H1 (cell line): ENCODE results near the gene ARL5A. TPM values are rescaled to one million over a fixed set of nuclear protein-coding genes. Genes with fewer than 3 reads are reported as not detected.

Experiments used
- CTCF ChIA-PET: fragments of 300-600 bp; sonication (Branson Sonifier 250); formaldehyde crosslinking; loops from one replicate; lab custom pipeline; 2021; ENCODE audit not compliant: partially characterized antibody; lab: Charles Lee
- POLR2A ChIA-PET: fragments of 300-600 bp; sonication (Branson Sonifier 250); formaldehyde crosslinking; loops from one replicate; lab custom pipeline; 2021; ENCODE audit warnings: inconsistent platforms; ENCODE audit not compliant: partially characterized antibody; lab: Charles Lee
- DNase-seq, 2 experiments: peaks; one replicate each; pipeline versions ENCODE4 v3.0.0 to v3.0.0-alpha.2; 2010 to 2022; ENCODE audit warnings: low spot score in 2 of 2, low read depth in 1 of 2, mixed read lengths in 1 of 2
- FAIRE-seq: peaks from 2 replicates; lab custom pipeline; 2011; peaks lifted over from hg19 to GRCh38; lab: Jason Lieb, UNC
- H2AFZ ChIP-seq: 2 replicates; pipeline ENCODE4 v1.8.1; 2012; ENCODE audit warnings: low read length, inconsistent platforms
- H2AK5ac ChIP-seq: 2 replicates; pipeline ENCODE4 v1.6.1; 2013; ENCODE audit warnings: low read depth, low read length
- H2BK120ac ChIP-seq: replicated peaks from 2 replicates; pipeline ENCODE3; 2013; ENCODE audit warnings: low read depth, low read length, inconsistent platforms
- H2BK12ac ChIP-seq: 2 replicates; pipeline ENCODE4 v1.6.1; 2013; ENCODE audit warnings: low read depth, low read length
- H2BK15ac ChIP-seq: 2 replicates; pipeline ENCODE4 v1.6.1; 2013; ENCODE audit warnings: low read length
- H2BK20ac ChIP-seq: 2 replicates; pipeline ENCODE4 v1.6.1; 2013; ENCODE audit warnings: low read length
- H2BK5ac ChIP-seq: 2 replicates; pipeline ENCODE4 v1.6.1; 2013; ENCODE audit warnings: low read depth, low read length
- H3K14ac ChIP-seq: 2 replicates; pipeline ENCODE4 v1.6.1; 2013; ENCODE audit warnings: inconsistent platforms; ENCODE audit not compliant: insufficient read length
- H3K18ac ChIP-seq: 2 replicates; pipeline ENCODE4 v1.6.1; 2013; ENCODE audit warnings: low read length; ENCODE audit errors: extremely low read depth
- H3K23ac ChIP-seq: 2 replicates; pipeline ENCODE4 v1.6.1; 2013; ENCODE audit warnings: inconsistent platforms; ENCODE audit not compliant: insufficient read length
- H3K23me2 ChIP-seq: 2 replicates; pipeline ENCODE4 v1.6.1; 2013; ENCODE audit warnings: low read depth, low read length
- H3K27ac ChIP-seq: 2 replicates; pipeline ENCODE4 v1.6.1; 2011; ENCODE audit warnings: low read depth, low read length, inconsistent platforms
- H3K27me3 ChIP-seq, 4 experiments: replicated peaks in 1 of 4; 1 replicate in 1 of 4; 2 replicates in 3 of 4; pipeline versions ENCODE4 v1.6.1 to v1.8.1; 2011 to 2013; ENCODE audit warnings: low read length in 3 of 4, mild to moderate bottlenecking in 3 of 4, inconsistent platforms in 2 of 4, mixed read lengths in 2 of 4, moderate library complexity in 1 of 4; ENCODE audit not compliant: control insufficient read depth in 3 of 4, insufficient read depth in 3 of 4; ENCODE audit errors: extremely low read depth in 1 of 4
- H3K36me3 ChIP-seq, 4 experiments: 2 replicates each; pipeline versions ENCODE4 v1.6.1 to v1.8.1; 2011 to 2013; ENCODE audit warnings: mild to moderate bottlenecking in 4 of 4, low read length in 3 of 4, moderate library complexity in 2 of 4, control low read depth in 1 of 4, inconsistent platforms in 1 of 4; ENCODE audit not compliant: insufficient read depth in 4 of 4, control insufficient read depth in 2 of 4
- H3K4ac ChIP-seq: replicated peaks from 2 replicates; pipeline ENCODE3; 2013; ENCODE audit warnings: low read length, low read depth, mixed read lengths, inconsistent platforms; ENCODE audit not compliant: insufficient read length
- H3K4me1 ChIP-seq, 4 experiments: replicated peaks in 1 of 4; 1 replicate in 1 of 4; 2 replicates in 3 of 4; pipeline versions ENCODE4 v1.6.1 to v1.8.1; 2011 to 2013; ENCODE audit warnings: low read length in 3 of 4, inconsistent platforms in 2 of 4, mixed read lengths in 1 of 4; ENCODE audit not compliant: insufficient read depth in 4 of 4, control insufficient read depth in 3 of 4
- H3K4me2 ChIP-seq, 2 experiments: 2 replicates each; pipeline versions ENCODE4 v1.6.1 to v1.8.1; 2011 to 2013; ENCODE audit warnings: low read depth in 2 of 2, low read length in 2 of 2, control low read depth in 1 of 2, inconsistent platforms in 1 of 2, mild to moderate bottlenecking in 1 of 2; ENCODE audit not compliant: insufficient read depth in 1 of 2
- H3K4me3 ChIP-seq, 4 experiments: fragments of 200-600, 300-600 bp in 1 of 4; sonication (generic), shearing (Covaris generic), sonication (Bioruptor Twin) in 1 of 4; 2 replicates each; pipeline versions ENCODE4 v1.5.1 to v1.8.1; 2011 to 2016; ENCODE audit warnings: low read length in 4 of 4, low read depth in 3 of 4, control low read depth in 2 of 4, inconsistent platforms in 2 of 4, mild to moderate bottlenecking in 2 of 4, mixed read lengths in 1 of 4, moderate library complexity in 1 of 4; ENCODE audit not compliant: insufficient read depth in 2 of 4; ENCODE audit errors: extremely low read depth in 1 of 4
- H3K56ac ChIP-seq: replicated peaks from 2 replicates; pipeline ENCODE3; 2013; ENCODE audit warnings: low read depth, mild to moderate bottlenecking, mixed read lengths, low read length, inconsistent platforms; ENCODE audit not compliant: insufficient read length
- H3K79me1 ChIP-seq: 2 replicates; pipeline ENCODE4 v1.6.1; 2013; ENCODE audit warnings: low read depth, low read length, control low read depth
- H3K79me2 ChIP-seq, 2 experiments: 2 replicates each; pipeline versions ENCODE4 v1.6.1 to v1.8.1; 2012 to 2013; ENCODE audit warnings: low read length in 2 of 2, mild to moderate bottlenecking in 2 of 2, inconsistent platforms in 1 of 2; ENCODE audit not compliant: insufficient read depth in 2 of 2, control insufficient read depth in 1 of 2
- H3K9ac ChIP-seq, 4 experiments: replicated peaks in 1 of 4; 1 replicate in 1 of 4; 2 replicates in 3 of 4; pipeline versions ENCODE4 v1.6.1 to v1.8.1; 2011 to 2013; ENCODE audit warnings: low read depth in 3 of 4, low read length in 3 of 4, control low read depth in 2 of 4, mild to moderate bottlenecking in 2 of 4, moderate library complexity in 2 of 4, inconsistent platforms in 1 of 4; ENCODE audit errors: extremely low read depth in 1 of 4
- H3K9me3 ChIP-seq, 2 experiments: 2 replicates each; pipeline versions ENCODE4 v1.6.1 to v1.8.1; 2012 to 2013; ENCODE audit warnings: mild to moderate bottlenecking in 2 of 2, moderate library complexity in 2 of 2, control low read depth in 1 of 2, inconsistent platforms in 1 of 2, low read depth in 1 of 2, low read length in 1 of 2, mixed read lengths in 1 of 2; ENCODE audit not compliant: insufficient read depth in 2 of 2
- H4K20me1 ChIP-seq, 2 experiments: replicated peaks in 1 of 2; 2 replicates each; pipeline versions ENCODE3 to v1.8.1; 2011 to 2013; ENCODE audit warnings: inconsistent platforms in 2 of 2, low read length in 2 of 2, mild to moderate bottlenecking in 1 of 2; ENCODE audit not compliant: insufficient read depth in 2 of 2, control insufficient read depth in 1 of 2
- H4K5ac ChIP-seq: 2 replicates; pipeline ENCODE4 v1.6.1; 2013; ENCODE audit warnings: low read length, low read depth, mixed read lengths, inconsistent platforms; ENCODE audit not compliant: insufficient read length
- H4K8ac ChIP-seq: 2 replicates; pipeline ENCODE4 v1.8.0; 2013; ENCODE audit warnings: mild to moderate bottlenecking, moderate library complexity, low read length, inconsistent platforms; ENCODE audit not compliant: insufficient read depth; ENCODE audit errors: extremely low read depth
- H4K91ac ChIP-seq: replicated peaks from 2 replicates; pipeline ENCODE3; 2013; ENCODE audit warnings: low read length, mixed read lengths, inconsistent platforms; ENCODE audit not compliant: insufficient read length
- ASH2L ChIP-seq: fragments of 200-600, 300-600 bp; sonication (generic); IDR thresholded peaks from one replicate; pipeline ENCODE4 v1.7.1; 2017; ENCODE audit warnings: low read length
- BACH1 ChIP-seq: IDR thresholded peaks from 2 replicates; pipeline ENCODE4 v1.6.1; 2012; ENCODE audit warnings: low read length, improper control_type of control experiment
- CBX5 ChIP-seq: fragments of 300-800, 300-1000 bp; sonication (generic); IDR thresholded peaks from 2 replicates; pipeline ENCODE4 v1.7.1; 2016; ENCODE audit warnings: antibody characterized with exemption, low read length, low read depth
- GABPA ChIP-seq: IDR thresholded peaks from 2 replicates; pipeline ENCODE4 v1.6.1; 2011; ENCODE audit warnings: mild to moderate bottlenecking, low read length, moderate library complexity, borderline replicate concordance; ENCODE audit not compliant: insufficient read depth
- JUND ChIP-seq: IDR thresholded peaks from 2 replicates; pipeline ENCODE4 v1.6.1; 2011; ENCODE audit warnings: mild to moderate bottlenecking, improper control_type of control experiment, low read length
- KDM4A ChIP-seq: IDR thresholded peaks from one replicate; pipeline ENCODE4 v1.7.1; 2012; ENCODE audit warnings: low read depth, mild to moderate bottlenecking, moderate library complexity, low read length, inconsistent platforms; ENCODE audit not compliant: severe bottlenecking
- NANOG ChIP-seq: IDR thresholded peaks from 2 replicates; pipeline ENCODE4 v1.6.1; 2011; ENCODE audit warnings: low read length, low read depth, mild to moderate bottlenecking, inconsistent platforms; ENCODE audit not compliant: insufficient read depth, poor library complexity, severe bottlenecking
- RAD21 ChIP-seq, 2 experiments: IDR thresholded peaks in 1 of 2; conservative IDR thresholded peaks in 1 of 2; 2 replicates each; pipeline ENCODE4 v1.6.1; 2011; ENCODE audit warnings: low read depth in 2 of 2, low read length in 2 of 2, improper control_type of control experiment in 1 of 2, inconsistent platforms in 1 of 2, mild to moderate bottlenecking in 1 of 2, moderate library complexity in 1 of 2
- SIN3A ChIP-seq, 2 experiments: IDR thresholded peaks in 1 of 2; conservative IDR thresholded peaks in 1 of 2; 2 replicates each; pipeline ENCODE4 v1.6.1; 2011 to 2012; ENCODE audit warnings: low read length in 2 of 2, improper control_type of control experiment in 1 of 2, low read depth in 1 of 2, mild to moderate bottlenecking in 1 of 2
- SP1 ChIP-seq: IDR thresholded peaks from 2 replicates; pipeline ENCODE4 v1.6.1; 2011; ENCODE audit warnings: low read depth, low read length
- WGBS, 2 experiments: shearing (Covaris generic) in 1 of 2; methylation state at CpG; one replicate each; pipeline versions ENCODE4 v1.1.6 to v1.1.7; 2013 to 2015; ENCODE audit warnings: low lambda C conversion rate in 2 of 2, mixed read lengths in 2 of 2, inconsistent platforms in 1 of 2, low coverage in 1 of 2, missing lambda C conversion rate in 1 of 2; ENCODE audit not compliant: insufficient replicate concordance in 2 of 2, insufficient coverage in 1 of 2, insufficient read length in 1 of 2; ENCODE audit errors: extremely low coverage in 1 of 2, missing lambda C conversion rate in 1 of 2; 5-methylcytosine and 5-hydroxymethylcytosine counted together
- polyA plus RNA-seq, 7 experiments: library from polyadenylated mRNA; depleted of rRNA in 3 of 7; stranded (reverse) in 5 of 7; unstranded in 2 of 7; fragments of >200 nt in 5 of 7; fragments of 200-250 nt in 2 of 7; gene quantifications; 1 replicate in 5 of 7; 2 replicates in 1 of 7; 4 replicates in 1 of 7; pipeline versions ENCODE4 v1.2.1 to v1.2.3, GENCODE V29; 2011 to 2013; ENCODE audit warnings: missing spikeins in 2 of 7, mixed read lengths in 2 of 7
- total RNA-seq: library from RNA; stranded (reverse); fragmentation: NEBNext Ultra II Directional; extraction: Animal tissue kit (Norgen Biotek cat#: 25700); gene quantifications from 2 replicates; pipeline ENCODE4 v1.2.1, GENCODE V29; 2021
- TF ChIP-seq, protein P1 (sequence below): IDR thresholded peaks from 2 replicates; pipeline ENCODE4 v1.6.1; 2012; ENCODE audit warnings: inconsistent platforms

ARL5A gene
- total and polyA plus RNA-seq, 2 of the 8 experiments (the other 6 are each of a cell fraction or from before 2014, with no cell fraction given) = 12.6 to 86.3 TPM

DNA sequence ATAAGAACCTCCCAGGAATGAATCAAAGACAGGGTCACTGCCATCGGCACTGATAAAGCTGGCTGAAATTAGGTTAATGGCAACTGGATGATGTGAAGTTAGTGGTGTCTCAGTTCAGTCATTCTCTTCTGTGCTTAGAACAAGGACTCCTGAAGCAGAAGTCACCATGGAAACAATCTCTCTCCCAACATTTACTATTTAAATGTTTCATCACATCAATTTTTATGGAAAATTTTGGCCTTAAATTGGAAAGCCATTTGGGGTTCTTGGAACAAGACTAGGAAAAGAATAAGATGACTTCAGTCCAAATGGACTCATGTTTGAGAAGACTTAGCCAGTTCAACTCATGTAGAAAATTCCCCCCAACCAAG is 15.5 kb upstream of the ARL5A start:
- H3K9me3 ChIP-seq = no peaks in the 10 kb centered on the region
- H2BK15ac ChIP-seq = no peak overlapping the region
- H3K23ac ChIP-seq = no peak overlapping the region
- no peak overlapping the region for H2AK5ac ChIP-seq
- no peak overlapping the region for H3K4me2 ChIP-seq
- no peaks in the 10 kb centered on the region for H3K27me3 ChIP-seq
- POLR2A ChIA-PET = no interaction called here
- H4K91ac ChIP-seq = no peak overlapping the region
- no peak overlapping the region for H3K56ac ChIP-seq
- no peak overlapping the region for H4K5ac ChIP-seq
- no peak overlapping the region for H2BK20ac ChIP-seq
- H2BK5ac ChIP-seq = no peak overlapping the region
- H3K4ac ChIP-seq = no peak overlapping the region
- no peak for TF ChIP-seq JUND
- no peak for TF ChIP-seq CBX5
- no peak for TF ChIP-seq GABPA
- TF ChIP-seq NANOG = no peak
- no peak for TF ChIP-seq SP1
- no peak for TF ChIP-seq RAD21 (IDR thresholded peaks at IDR 0.05 in 1 of 2, conservative IDR thresholded peaks at IDR 0.05 in 1 of 2; ENCODE audit: low read depth in 2 of 2, low read length in 2 of 2)
- TF ChIP-seq KDM4A = no peak
- no peak for TF ChIP-seq SIN3A (conservative IDR thresholded peaks at IDR 0.05 in 1 of 2, IDR thresholded peaks at IDR 0.05 in 1 of 2; ENCODE audit: low read depth in 1 of 2, low read length in 2 of 2)
- TF ChIP-seq BACH1 = no peak
- TF ChIP-seq, protein P1, sequence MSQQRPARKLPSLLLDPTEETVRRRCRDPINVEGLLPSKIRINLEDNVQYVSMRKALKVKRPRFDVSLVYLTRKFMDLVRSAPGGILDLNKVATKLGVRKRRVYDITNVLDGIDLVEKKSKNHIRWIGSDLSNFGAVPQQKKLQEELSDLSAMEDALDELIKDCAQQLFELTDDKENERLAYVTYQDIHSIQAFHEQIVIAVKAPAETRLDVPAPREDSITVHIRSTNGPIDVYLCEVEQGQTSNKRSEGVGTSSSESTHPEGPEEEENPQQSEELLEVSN = no peak
- no peak for TF ChIP-seq ASH2L
- TF ChIP-seq, all 59 proteins: peak for 0
- H3K36me3 ChIP-seq = no peaks in the 10 kb centered on the region
- CTCF ChIA-PET = no interaction called here
- H3K18ac ChIP-seq = no peak overlapping the region
- DNase-seq (no peak), FAIRE-seq (no peak)
- H3K79me2 ChIP-seq = no peaks in the 10 kb centered on the region
- WGBS, 2 experiments = 100% methylated on average over 1 of the region's 1 CpG; no CpG with 5 or more reads in 1 of the 2 experiments
- no peaks in the 10 kb centered on the region for H3K4me1 ChIP-seq
- H4K8ac ChIP-seq = no peak overlapping the region
- H2AFZ ChIP-seq = no peak overlapping the region
- H3K9ac ChIP-seq = no peak overlapping the region
- no peaks in the 10 kb centered on the region for H4K20me1 ChIP-seq
- no peak overlapping the region for H3K27ac ChIP-seq
- no peak overlapping the region for H3K4me3 ChIP-seq
- H2BK12ac ChIP-seq = no peak overlapping the region
- no peak overlapping the region for H2BK120ac ChIP-seq
- no peaks in the 10 kb centered on the region for H3K79me1 ChIP-seq
- H3K23me2 ChIP-seq = no peaks in the 10 kb centered on the region
- no peak overlapping the region for H3K14ac ChIP-seq
